NCI-H2107 treated with DMSO at 0.1 percent for 48 hours (cell line): Measurements from ENCODE around the gene ABCC2.
"Not testable (repeated sequence)": the region's sequence is repeated elsewhere in the genome, so short reads cannot be mapped to it uniquely, and the experiment has no call there.

ENCODE experiments used
- DNase-seq: peaks from one replicate; lab custom pipeline; 2025; ENCODE audit not compliant: unreplicated experiment; lab: John Stamatoyannopoulos, UW

Gene ABCC2

GRCh38 chr10:99851825-99852224 lies 69.4 kb downstream of the ABCC2 start:
- no peak for DNase-seq

DNA sequence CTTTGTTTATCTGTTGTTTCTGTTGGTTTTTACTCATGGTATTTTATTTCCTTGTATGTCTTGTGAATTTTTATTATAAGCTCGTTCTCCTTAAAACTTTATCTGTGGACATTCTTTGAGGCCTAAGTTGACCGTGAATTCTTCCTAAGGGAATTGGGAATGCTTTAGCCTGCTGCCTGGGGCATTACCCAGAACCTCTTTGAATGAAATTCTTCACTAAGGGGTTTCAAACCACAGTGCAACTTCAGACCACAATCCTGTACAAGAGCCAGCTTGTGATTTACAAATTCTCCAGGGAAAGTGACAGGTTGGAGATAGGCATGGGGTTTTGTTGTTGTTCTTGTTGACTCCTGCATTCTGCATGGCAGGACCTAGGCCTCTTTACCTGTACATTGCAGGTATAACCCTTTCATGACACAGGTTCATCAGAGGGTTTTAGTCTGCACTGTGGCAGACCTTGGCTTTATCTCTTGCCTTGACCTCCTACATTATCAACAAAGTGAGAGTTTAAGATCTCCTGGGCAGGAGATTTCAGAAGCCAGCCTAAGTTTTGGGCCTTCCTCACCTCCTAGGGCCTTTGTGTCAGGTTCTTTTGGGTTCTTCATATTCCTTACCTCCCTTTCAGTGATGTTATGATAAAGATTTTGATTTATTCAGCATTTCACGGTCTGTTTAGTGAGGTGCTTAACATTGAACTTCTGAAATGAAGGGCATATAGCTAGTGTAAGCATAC lies 70.2 kb downstream of the ABCC2 start:
- DNase-seq, result no peak

GRCh38 chr10:99853655-99854054 lies 71.2 kb downstream of the ABCC2 start:
- no peak for DNase-seq

- no peak for DNase-seq
These were observed 72.4 kb downstream of the ABCC2 start for GRCh38 chr10:99854860-99855259.

DNA sequence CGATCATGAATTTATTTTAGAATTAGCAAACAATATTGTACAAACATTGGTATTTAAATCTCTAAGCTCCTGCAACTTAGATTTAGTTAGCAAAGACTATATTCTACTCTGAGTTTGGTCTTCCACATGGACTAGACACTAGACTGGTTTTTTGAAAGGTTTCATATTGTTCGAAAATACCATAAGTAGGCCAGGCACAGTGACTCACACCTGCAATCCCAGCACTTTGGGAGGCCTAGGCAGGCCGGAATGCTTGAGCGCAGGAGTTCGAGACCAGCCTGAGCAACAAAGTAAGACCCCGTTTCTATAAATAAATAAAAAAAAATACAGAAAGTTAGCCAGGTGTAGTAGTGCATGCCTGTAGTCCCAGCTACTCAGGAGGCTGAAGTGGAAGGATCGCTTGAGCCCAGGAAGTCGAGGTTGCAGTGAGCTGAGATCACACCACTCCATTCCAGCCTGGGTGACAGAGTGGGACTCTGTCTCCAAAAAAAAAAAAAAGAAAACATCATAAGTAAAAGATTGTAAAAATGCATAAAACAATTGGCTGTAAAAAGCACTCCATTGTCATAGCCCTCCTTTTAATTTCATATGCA lies 73.1 kb downstream of the ABCC2 start:
- DNase-seq, result no peak

DNA sequence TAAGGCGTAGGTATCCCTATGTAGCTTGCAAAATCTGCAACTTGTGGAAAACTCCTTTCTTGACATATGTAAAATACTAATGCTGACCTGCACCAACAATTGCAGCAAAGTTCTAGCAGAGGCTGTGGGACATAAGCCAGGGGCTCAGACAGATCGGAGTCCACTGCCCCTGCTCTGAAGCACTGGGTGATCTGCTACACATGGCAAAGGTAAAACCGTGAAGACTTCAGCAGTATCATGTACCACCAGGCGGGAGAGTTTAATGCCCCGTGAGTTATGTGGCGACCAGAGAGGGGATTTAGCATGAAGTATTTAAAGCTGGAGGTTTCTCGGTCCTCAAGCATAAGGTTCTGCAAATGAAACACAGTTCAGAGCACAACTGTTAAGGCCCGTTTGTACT lies 76.4 kb downstream of the ABCC2 start:
- DNase-seq, result no peak

DNA sequence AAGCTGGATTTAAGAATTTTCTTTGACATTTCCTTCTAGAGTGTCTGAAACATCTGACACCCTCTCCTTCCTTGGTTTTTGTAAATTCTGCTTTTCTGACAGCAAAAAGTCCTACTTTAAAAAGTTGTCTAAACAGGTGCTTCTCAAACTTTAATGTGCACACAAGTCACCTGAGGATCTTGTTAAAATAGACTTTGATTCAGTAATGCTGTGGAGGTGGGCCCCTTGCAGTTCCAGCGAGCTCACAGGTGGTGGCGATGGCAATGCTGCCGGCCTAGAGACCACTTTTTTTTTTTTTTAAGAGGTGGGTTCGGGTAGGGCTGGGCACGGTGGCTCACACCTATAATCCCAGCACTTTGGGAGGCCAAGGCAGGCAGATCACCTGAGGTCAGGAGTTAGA lies 77.1 kb downstream of the ABCC2 start:
- no peak for DNase-seq

GRCh38 chr10:99860466-99860865 lies 78.0 kb downstream of the ABCC2 start:
- DNase-seq, result no peak

DNA sequence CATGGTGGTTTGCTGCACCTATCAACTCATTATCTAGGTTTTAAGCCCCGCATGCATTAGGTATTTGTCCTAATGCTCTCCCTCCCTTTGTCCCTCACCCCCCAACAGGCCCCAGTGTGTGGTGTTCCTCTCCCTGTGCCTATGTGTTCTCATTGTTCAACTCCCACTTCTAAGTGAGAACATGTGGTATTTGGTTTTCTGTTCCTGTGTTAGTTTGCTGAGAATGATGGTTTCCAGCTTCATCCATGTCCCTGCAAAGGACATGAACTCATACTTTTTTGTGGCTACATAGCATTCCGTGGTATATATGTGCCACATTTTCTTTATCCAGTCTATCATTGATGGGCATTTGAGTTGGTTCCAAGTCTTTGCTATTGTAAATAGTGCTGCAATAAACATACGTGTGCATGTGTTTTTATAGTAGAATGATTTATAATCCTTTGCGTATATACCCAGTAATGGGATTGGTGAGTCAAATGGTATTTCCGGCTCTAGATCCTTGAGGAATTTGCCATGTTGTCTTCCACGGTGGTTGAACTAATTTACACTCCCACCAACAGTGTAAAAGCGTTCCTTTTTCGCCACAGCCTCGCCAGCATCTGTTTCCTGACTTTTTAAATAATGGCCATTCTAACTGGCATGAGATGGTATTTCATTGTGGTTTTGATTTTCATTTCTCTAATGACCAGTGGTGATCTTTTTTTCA lies 81.2 kb downstream of the ABCC2 start:
- DNase-seq, result not testable (repeated sequence)

- not testable (repeated sequence) for DNase-seq
These were observed 84.8 kb downstream of the ABCC2 start for GRCh38 chr10:99867250-99867649.

- no peak for DNase-seq
These were observed 87.2 kb downstream of the ABCC2 start for GRCh38 chr10:99869581-99870122.

GRCh38 chr10:99870123-99870730 lies 87.8 kb downstream of the ABCC2 start:
- DNase-seq, result no peak

DNA sequence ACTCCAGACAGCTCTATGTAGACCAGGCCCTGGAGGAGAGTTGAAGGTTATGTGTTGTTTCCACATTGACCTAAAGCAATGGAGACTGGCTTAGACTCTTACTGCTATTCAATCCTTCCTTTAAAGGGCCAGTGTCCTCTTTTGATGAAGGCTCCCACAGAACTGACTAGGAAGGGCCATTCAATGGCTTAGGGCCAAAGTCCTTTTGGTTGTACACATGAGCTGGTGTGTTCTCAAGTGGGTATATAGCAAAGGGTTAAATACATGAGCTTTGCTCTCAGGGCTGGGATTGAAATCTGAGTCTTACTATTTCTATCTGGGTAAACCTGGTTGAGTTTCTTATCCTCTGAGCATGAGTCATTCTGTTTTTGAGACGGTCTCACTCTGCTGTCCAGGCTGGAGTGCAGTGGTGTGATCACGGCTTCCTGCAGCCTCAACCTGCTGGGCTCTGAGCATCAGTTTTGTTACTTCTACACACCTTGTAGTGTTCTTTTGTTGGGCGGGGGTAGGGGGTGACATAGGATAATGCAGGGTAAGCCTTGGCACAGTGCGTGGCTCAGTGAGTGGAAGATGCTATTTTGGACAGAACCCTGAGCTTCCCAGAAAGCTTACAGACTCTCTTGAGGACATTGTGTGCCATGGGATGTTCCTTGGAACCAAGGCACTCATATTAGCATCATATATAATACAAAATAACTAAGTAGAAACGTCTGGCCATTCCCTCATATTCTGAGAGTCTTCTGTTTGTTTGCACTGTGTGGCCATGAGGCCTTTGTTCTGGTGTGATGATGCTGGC lies 90.1 kb downstream of the ABCC2 start:
- no peak for DNase-seq

GRCh38 chr10:99873846-99874245 lies 91.4 kb downstream of the ABCC2 start:
- no peak for DNase-seq

DNA sequence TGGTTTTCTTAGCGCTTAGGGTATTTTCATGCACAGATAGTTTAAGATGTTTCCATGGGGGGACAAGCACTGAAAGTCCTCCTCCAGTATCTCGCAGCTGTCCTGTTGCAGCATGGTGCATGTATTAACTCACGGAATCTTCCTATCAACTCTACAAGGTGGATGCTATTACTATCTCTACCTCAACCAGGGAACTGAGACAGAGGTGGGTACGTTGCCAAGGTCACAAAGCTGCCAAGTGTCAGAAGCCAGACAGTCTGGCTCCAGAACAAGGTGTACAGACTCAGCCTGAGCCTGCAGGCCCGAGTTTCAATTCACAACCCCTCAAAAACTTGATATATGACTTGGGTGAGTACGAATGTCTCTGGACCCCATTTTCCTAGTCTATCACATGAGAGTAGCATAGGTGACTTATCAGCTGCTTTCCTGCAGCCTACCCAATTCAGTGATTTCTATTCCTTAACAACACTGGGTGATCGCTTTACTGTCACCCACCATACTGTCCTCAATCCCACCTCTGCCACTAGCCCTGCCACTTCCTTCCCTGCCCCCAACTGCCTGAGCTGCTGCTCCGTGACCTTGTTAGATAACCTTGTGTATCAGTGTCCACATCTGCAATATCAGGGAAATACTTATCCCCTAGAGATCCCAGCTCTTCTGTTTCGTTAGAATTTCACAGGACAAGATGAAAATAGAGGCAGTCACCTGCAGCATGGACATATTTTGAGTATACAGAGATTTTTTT lies 92.1 kb downstream of the ABCC2 start:
- no peak for DNase-seq

- no peak for DNase-seq
These were observed 93.0 kb downstream of the ABCC2 start for GRCh38 chr10:99875473-99875872.

- DNase-seq, result no peak
These were observed 97.8 kb downstream of the ABCC2 start for GRCh38 chr10:99880080-99880835.

- DNase-seq, result no peak
These were observed 98.9 kb downstream of the ABCC2 start for GRCh38 chr10:99881371-99881770.

DNA sequence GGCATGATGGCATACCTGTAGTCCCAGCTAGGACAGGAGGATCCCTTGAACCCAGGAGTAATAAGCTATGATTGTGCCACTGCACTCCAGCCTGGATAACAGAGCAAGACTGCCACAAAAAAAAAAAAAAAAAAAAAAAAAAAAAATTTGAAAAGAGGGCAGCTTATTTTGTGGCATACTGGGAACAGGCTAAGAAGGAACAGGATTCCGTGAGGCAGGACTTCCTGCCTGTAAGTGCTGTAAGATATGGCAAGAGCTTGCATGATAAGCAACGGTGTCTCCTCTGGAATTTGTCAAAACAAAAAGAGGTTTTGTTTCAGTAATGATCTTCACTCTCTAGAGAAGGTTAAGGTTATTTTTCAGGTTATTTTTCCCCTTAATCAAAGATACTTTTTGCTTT lies 101.1 kb downstream of the ABCC2 start:
- no peak for DNase-seq
